Testis (tissue), 3 donors: ENCODE measurements around the gene XYLT1. TPM values are rescaled to one million over a fixed set of nuclear protein-coding genes. Genes with fewer than 3 reads are reported as not detected.

Source experiments
- DNase-seq: peaks from one replicate; pipeline ENCODE4 v3.0.0-alpha.2; 2019
- H3K27ac ChIP-seq, 2 donors: fragments of 200-600 bp; sonication (generic); one replicate each; pipeline ENCODE4 v1.5.1; 2019
- H3K27me3 ChIP-seq: fragments of 200-600 bp; sonication (generic); one replicate; pipeline ENCODE4 v1.5.1; 2019
- H3K36me3 ChIP-seq: fragments of 200-600 bp; sonication (generic); one replicate; pipeline ENCODE4 v1.5.1; 2017; ENCODE audit warnings: low read depth; ENCODE audit errors: missing control alignments
- H3K4me1 ChIP-seq: fragments of 200-600 bp; sonication (generic); one replicate; pipeline ENCODE4 v1.5.1; 2019
- H3K4me3 ChIP-seq, 2 donors: fragments of 200-600 bp; sonication (generic); one replicate each; pipeline ENCODE4 v1.5.1; 2017 to 2019
- H3K9me3 ChIP-seq: fragments of 200-600 bp; sonication (generic); one replicate; pipeline ENCODE4 v1.5.1; 2017
- POLR2A ChIP-seq: fragments of 450-650 bp; IDR thresholded peaks from one replicate; pipeline ENCODE4 v1.6.1; 2017; ENCODE audit warnings: antibody characterized with exemption, mild to moderate bottlenecking, moderate library complexity
- WGBS, 2 donors: methylation state at CpG; one replicate each; pipeline ENCODE4 v1.1.5; 2018; 5-methylcytosine and 5-hydroxymethylcytosine counted together
- intact Hi-C: fragments of 100-400 bp; cut with DNase I; formaldehyde crosslinking; loops from one replicate; pipeline ENCODE4 v1.15.1; 2023; ENCODE audit warnings: low total_unique reads
- polyA plus RNA-seq: library from polyadenylated mRNA; stranded (reverse); fragments of 350-450 nt; fragmentation: Illumina TruSeq; extraction: RNeasy Lipid Tissue Mini Kit (QIAGEN cat#74804); gene quantifications from one replicate; pipeline ENCODE4 v1.2.3, GENCODE V29; 2014; ENCODE audit warnings: low read depth, low replicate concordance; ENCODE audit not compliant: insufficient read depth
- total RNA-seq, 2 donors: library from RNA; depleted of rRNA; stranded (reverse); fragments of >200 nt; gene quantifications; one replicate each; pipeline ENCODE4 v1.2.3, GENCODE V29; 2016
- TF ChIP-seq, protein P1 (sequence below), 3 experiments: fragments of 450-650 bp in 2 of 3; fragments of 200-600 bp in 1 of 3; sonication (generic) in 1 of 3; IDR thresholded peaks; one replicate each; pipeline ENCODE4 v1.5.1; 2016 to 2019; ENCODE audit warnings: antibody characterized with exemption in 3 of 3, mild to moderate bottlenecking in 2 of 3, moderate library complexity in 1 of 3

The XYLT1 gene
- total and polyA plus RNA-seq, 3 donors from 2014 or later, result 6.5 to 20.7 (median 13.6) TPM

DNA sequence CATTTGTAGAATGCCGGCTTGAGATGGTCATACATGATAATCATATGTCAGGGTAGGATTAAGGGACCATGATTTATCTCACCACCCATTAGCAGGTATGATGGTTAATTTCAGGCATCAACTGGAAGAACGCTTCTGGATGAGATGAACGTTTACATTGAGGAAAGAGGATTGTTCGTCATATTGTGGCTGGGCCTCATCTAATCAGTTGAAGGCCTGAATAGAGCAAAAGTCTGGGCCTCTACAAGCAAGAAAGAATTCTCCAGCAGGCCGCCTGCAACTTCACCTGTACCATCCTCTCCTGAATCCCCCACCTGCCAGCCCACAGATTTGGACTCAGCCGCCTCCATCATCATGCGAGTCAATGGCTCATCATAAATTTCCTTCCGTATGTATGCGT is 30.6 kb upstream of the XYLT1 start:
- no peak for DNase-seq
- Histone ChIP-seq H3K9me3 (no peaks in the 10 kb centered on the region), H3K27ac (no peak overlapping the region), H3K4me3 (no peak overlapping the region), H3K4me1 (no peaks in the 10 kb centered on the region), H3K27me3 (no peaks in the 10 kb centered on the region), H3K36me3 (no peaks in the 10 kb centered on the region)
- WGBS, 2 donors, result 76 to 81% methylated on average over 9 of the region's 9 CpGs
- TF ChIP-seq POLR2A, result no peak
- TF ChIP-seq, protein P1, sequence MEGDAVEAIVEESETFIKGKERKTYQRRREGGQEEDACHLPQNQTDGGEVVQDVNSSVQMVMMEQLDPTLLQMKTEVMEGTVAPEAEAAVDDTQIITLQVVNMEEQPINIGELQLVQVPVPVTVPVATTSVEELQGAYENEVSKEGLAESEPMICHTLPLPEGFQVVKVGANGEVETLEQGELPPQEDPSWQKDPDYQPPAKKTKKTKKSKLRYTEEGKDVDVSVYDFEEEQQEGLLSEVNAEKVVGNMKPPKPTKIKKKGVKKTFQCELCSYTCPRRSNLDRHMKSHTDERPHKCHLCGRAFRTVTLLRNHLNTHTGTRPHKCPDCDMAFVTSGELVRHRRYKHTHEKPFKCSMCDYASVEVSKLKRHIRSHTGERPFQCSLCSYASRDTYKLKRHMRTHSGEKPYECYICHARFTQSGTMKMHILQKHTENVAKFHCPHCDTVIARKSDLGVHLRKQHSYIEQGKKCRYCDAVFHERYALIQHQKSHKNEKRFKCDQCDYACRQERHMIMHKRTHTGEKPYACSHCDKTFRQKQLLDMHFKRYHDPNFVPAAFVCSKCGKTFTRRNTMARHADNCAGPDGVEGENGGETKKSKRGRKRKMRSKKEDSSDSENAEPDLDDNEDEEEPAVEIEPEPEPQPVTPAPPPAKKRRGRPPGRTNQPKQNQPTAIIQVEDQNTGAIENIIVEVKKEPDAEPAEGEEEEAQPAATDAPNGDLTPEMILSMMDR (IDR thresholded peaks at IDR 0.05), result no peak
- intact Hi-C loops, result no loop called here

DNA sequence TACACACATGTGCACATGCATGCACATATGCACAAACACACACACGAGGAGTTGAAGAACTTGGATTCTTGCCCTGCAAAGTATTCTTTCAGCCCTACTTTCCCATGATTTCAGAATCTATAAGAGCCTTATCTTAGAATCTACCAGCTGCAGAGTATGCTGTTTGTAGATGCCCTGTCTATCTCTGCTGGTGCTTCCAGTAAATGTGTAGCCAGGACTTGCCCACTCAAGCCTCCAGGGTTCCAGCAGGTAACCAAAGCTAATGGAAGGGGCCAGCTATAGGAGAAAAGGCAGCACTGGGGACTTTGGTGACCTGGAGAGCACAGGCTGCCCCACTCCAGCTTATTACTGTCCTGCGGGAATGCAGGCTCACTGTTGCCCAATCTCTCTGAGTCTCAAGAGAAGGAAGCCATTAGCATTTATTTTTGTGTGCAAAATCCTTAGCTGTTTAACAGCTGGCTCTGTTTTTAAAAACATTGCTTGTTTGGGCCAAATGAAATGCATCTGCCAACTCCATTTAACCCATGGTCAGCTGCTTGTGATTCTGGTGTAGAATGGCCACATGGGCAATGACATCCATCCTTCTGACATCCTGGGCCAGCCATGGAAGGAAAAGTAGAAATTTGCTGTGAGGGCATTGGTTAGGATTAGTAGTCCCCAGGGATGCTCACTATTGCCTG is 28.6 kb upstream of the XYLT1 start:
- 49 to 51% methylated on average over 2 of the region's 2 CpGs for WGBS, 2 donors
- H3K9me3 ChIP-seq, result no peaks in the 10 kb centered on the region
- DNase-seq, result no peak
- no peaks in the 10 kb centered on the region for H3K36me3 ChIP-seq
- no peak for TF ChIP-seq POLR2A
- TF ChIP-seq, protein P1 (IDR thresholded peaks at IDR 0.05), result no peak
- H3K4me3 ChIP-seq, result no peak overlapping the region
- H3K27me3 ChIP-seq, result no peaks in the 10 kb centered on the region
- no peak overlapping the region for H3K27ac ChIP-seq
- no peaks in the 10 kb centered on the region for H3K4me1 ChIP-seq
- intact Hi-C loops, result no loop called here

DNA sequence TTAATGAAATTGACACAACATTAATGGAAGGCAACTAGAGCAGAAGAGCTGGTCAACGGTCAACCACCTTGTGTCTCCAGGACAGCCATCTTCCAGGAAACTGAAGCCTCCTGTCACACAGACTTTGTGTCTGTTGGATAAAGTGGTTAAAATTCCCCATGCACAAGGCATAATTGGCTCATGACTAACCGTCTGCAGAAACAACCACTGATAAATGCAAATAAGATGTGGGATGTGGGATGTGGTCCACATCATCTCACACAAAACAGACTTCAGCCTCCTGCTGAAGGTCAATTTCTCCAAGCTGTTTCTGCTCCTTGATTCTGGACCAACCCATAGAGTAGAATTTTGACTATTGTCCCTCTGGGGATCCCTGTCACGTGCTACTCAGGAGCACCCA is 26.9 kb upstream of the XYLT1 start:
- WGBS, 2 donors, result 79 to 85% methylated on average over 3 of the region's 3 CpGs
- no peaks in the 10 kb centered on the region for H3K27me3 ChIP-seq
- DNase-seq, result no peak
- H3K4me1 ChIP-seq, result no peaks in the 10 kb centered on the region
- no peaks in the 10 kb centered on the region for H3K9me3 ChIP-seq
- H3K36me3 ChIP-seq, result no peaks in the 10 kb centered on the region
- no peak overlapping the region for H3K27ac ChIP-seq
- intact Hi-C loops, result no loop called here
- TF ChIP-seq, protein P1 (IDR thresholded peaks at IDR 0.05), result no peak
- TF ChIP-seq POLR2A, result no peak
- no peak overlapping the region for H3K4me3 ChIP-seq

DNA sequence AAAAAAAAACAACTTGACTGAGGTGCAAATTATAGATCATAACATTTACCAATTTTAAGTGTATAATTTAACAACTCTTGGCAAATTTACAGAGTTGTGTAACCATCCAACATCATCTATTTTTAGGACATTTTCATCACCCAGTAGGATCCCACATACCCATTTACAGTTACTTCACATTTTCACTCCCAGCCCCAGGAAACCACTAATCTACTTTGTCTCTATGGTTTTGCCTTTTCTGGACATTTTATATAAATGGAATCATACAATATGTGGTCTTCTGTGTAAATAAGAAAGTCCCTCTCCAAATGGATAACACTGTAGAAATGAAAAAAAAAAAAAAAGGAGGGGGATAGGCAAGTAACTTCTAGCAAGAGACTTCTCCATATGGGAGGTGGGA is 26.1 kb upstream of the XYLT1 start:
- Histone ChIP-seq H3K9me3 (no peaks in the 10 kb centered on the region), H3K27me3 (no peaks in the 10 kb centered on the region), H3K4me3 (no peak overlapping the region), H3K27ac (no peak overlapping the region), H3K36me3 (no peaks in the 10 kb centered on the region), H3K4me1 (no peaks in the 10 kb centered on the region)
- no peak for TF ChIP-seq POLR2A
- TF ChIP-seq, protein P1 (IDR thresholded peaks at IDR 0.05), result no peak
- no peak for DNase-seq
- intact Hi-C loops, result no loop called here

DNA sequence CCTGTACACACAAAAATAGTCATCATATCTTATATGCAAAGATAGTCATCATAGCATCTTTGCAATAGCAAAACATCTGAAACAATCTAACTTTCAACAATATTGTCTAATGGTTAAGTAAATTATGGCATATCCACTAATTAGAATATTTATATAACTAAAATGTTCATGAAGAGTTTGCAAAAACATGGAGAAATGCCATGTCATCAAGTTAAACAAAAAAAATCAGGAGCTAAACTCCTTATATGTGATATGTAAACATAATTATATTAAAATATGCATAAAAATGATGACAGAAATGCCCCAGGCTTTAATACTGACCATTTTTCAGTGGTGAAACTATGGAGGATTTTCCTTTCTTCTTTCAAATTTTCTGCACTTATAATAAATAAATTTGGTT is 22.3 kb upstream of the XYLT1 start:
- H3K4me3 ChIP-seq, result no peak overlapping the region
- intact Hi-C loops, result no loop called here
- H3K4me1 ChIP-seq, result no peaks in the 10 kb centered on the region
- H3K9me3 ChIP-seq, result no peaks in the 10 kb centered on the region
- H3K27me3 ChIP-seq, result no peaks in the 10 kb centered on the region
- no peak overlapping the region for H3K27ac ChIP-seq
- H3K36me3 ChIP-seq, result no peaks in the 10 kb centered on the region
- DNase-seq, result no peak
- TF ChIP-seq POLR2A, result no peak
- TF ChIP-seq, protein P1 (IDR thresholded peaks at IDR 0.05), result no peak
